GM21576 (cell line): ENCODE data around the gene CARHSP1.
A peak's percentile ranks its signal among the peaks of the same experiment; 100 is the strongest.
"Not testable (repeated sequence)": the region's sequence is repeated elsewhere in the genome, so short reads cannot be mapped to it uniquely, and the experiment has no call there.

Experiments used
- ATAC-seq: cut with Tn5 transposase; IDR thresholded peaks from one replicate; pipeline ENCODE4 v1.9.1; 2021; ENCODE audit warnings: mild to moderate bottlenecking, moderate library complexity; ENCODE audit not compliant: unreplicated experiment

The CARHSP1 gene

GRCh38 chr16:8893976-8894690 lies 25.3 kb upstream of the CARHSP1 start:
- no peak for ATAC-seq

GRCh38 chr16:8893426-8893825 lies 24.6 kb upstream of the CARHSP1 start:
- ATAC-seq: no peak

GRCh38 chr16:8892101-8892575 lies 23.3 kb upstream of the CARHSP1 start:
- ATAC-seq: peak; percentile 15

- no peak for ATAC-seq
Measured at GRCh38 chr16:8890549-8890921, 21.7 kb upstream of the CARHSP1 start.

- ATAC-seq: no peak
Measured at GRCh38 chr16:8889893-8890548, 21.2 kb upstream of the CARHSP1 start.

GRCh38 chr16:8888951-8889892 lies 20.4 kb upstream of the CARHSP1 start:
- no peak for ATAC-seq

GRCh38 chr16:8887952-8888560 lies 19.2 kb upstream of the CARHSP1 start:
- ATAC-seq: no peak

GRCh38 chr16:8887431-8887765 lies 18.6 kb upstream of the CARHSP1 start:
- ATAC-seq: no peak

- ATAC-seq: no peak
Measured at GRCh38 chr16:8886593-8887430, 18.0 kb upstream of the CARHSP1 start.

GRCh38 chr16:8885674-8886592 lies 17.1 kb upstream of the CARHSP1 start:
- no peak for ATAC-seq

GRCh38 chr16:8882725-8883377 lies 14.0 kb upstream of the CARHSP1 start:
- no peak for ATAC-seq

- no peak for ATAC-seq
Measured at GRCh38 chr16:8882041-8882617, 13.3 kb upstream of the CARHSP1 start, which contains the start of gene LITAFD. Gene LITAFD (plus strand): TSS chr16:8882351. CDS start chr16:8884356, 2,005 bp downstream.

- no peak for ATAC-seq
Measured at GRCh38 chr16:8880839-8881510, 12.2 kb upstream of the CARHSP1 start.

GRCh38 chr16:8878523-8878911 lies 9.7 kb upstream of the CARHSP1 start:
- ATAC-seq: no peak

GRCh38 chr16:8877894-8878522 lies 9.2 kb upstream of the CARHSP1 start:
- ATAC-seq: no peak

GRCh38 chr16:8875317-8875716 lies 6.5 kb upstream of the CARHSP1 start:
- not testable (repeated sequence) for ATAC-seq

GRCh38 chr16:8874388-8874787 lies 5.6 kb upstream of the CARHSP1 start:
- ATAC-seq: no peak
